HG03460 (cell line): ENCODE measurements around the gene HEATR5A.
"Not testable (repeated sequence)": the region's sequence is repeated elsewhere in the genome, so short reads cannot be mapped to it uniquely, and the experiment has no call there.

ENCODE experiments used
- ATAC-seq: cut with Tn5 transposase; IDR thresholded peaks from one replicate; pipeline ENCODE4 v1.9.1; 2021; ENCODE audit not compliant: unreplicated experiment

HEATR5A gene

DNA sequence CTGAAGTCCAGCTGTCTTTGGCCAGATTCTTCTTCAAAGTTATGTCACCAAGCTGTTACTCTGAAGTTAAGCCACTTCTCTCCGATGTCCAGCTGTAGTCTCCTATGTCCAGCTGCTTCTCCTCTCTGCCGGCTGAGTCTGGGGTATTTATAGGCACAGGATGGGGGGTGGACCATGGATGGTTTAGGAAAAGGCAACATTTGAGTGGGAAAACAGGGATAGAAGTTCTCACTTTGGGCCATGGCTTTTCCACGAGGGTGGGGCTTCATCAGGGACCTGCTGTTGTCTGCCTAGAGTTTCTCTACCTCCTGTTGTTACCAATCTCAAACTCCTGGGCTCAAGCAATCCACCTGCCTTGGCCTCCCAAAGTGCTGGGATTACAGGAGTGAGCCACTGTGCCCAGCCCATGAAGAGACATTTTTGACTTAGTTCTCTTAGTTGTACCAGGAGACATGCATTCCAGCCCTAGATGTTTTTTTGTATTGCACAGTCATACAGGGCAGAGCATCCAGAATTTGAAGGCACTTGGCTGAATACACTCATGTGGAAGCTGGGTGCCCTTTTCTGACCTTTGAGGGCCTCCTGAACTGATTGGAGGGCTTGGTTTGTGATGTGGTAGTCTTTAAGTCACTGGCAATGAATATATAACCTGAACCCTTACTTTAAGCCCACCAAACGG is 132.9 kb downstream of the HEATR5A start:
- no peak for ATAC-seq

DNA sequence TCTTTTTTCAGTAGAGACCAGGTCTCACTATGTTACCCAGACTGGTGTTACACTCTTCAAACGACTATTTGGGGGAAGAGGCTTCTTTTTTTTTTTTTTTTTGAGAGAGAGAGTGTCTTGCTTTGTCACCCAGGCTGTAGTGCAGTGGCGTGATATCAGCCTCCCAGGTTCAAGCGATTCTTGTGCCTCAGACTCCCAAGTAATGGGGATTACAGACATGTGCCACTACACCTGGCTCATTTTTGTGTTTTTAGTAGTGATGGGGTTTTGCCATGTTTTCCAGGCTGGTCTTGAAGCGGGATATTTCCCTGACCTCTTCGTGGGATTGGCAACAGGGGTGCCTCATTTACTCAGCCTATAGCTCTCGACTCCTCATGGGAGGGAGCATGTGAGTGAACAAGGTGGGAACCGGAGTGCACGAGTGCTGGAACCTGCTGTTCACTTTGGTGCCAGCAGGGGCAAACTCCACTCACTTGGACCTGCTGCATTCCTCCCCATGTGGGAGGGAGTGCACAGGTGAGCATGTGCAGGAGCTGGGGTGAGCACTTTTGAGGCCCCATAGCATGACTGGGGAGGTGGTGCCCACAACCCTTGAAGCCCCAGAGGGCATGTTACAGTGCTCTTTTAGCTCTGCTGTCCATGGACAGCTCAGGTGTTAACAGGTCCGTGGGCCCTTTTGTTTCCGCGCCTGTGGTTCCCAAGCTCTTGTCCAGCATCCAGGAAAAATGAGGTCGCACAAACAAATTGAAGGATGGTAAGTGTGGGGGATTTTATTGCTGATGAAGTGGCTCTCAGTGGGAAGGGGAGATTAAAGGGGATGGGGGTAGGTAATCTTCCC is 133.7 kb downstream of the HEATR5A start:
- ATAC-seq: no peak

DNA sequence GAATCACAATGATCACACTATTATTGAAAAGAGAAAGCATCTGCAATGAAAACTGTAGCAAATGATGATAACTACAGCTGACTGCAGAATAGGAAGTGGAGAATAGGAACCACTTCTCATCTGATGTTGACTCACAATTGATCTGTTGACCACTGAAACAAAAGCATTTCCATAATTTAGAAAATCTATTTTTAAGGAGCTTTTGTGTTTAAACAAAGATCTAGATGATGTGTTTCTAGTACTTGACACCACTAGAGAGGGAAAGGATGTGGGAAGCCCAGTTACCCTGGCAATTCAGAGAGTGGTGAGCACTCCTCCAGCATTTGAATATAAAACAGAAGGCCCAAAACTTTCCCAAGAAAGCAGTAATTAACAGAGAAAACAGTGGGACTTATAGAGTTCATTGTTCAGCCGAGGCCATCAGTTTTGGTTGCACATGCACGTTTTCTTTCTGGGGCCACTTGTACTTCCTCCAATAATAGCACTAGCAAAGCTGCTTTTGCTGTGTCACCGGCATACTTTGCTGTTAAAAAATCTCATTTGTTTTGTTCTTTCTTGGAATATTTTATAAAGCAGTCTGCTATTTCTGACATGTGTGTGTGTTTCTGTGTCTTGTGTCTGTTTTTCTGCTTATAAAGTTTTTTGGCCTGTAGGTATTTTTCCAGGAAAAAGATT is 136.6 kb downstream of the HEATR5A start:
- peak; percentile 74 for ATAC-seq

DNA sequence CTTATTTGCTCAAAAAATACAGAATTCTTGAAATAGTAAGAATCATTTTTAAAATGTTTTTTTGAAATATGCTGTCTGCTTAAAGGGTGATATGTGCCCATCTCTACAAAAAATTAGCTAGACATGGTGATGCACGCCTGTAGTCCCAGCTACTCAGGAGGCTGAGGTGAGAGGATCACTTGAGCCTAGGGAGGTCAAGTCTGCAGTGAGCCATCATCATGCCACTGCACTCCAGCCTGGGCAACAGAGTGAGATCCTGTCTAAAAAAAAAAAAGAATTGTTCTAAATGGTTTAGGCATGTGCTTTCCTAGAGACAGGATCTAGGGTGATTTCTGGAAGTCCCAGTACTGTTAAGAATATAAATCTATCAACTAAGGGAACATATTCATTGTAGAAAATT is 137.2 kb downstream of the HEATR5A start:
- ATAC-seq: peak; percentile 21

DNA sequence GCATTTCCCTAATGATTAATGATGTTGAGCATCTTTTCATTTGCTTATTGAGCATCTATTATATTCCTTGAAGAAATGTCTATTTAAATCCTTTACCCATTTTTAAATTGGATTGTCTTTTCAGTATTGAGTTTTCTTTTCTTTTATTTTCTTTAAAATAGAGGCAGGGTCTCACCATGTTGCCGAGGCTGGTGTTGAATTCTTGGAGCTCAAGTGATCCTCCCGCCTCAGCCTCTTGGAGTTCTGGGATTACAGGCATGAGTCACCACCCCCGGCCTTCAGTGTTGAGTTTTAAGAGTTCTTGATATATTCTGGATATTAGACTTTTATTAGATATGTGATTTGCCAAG is 139.5 kb downstream of the HEATR5A start:
- ATAC-seq: no peak

DNA sequence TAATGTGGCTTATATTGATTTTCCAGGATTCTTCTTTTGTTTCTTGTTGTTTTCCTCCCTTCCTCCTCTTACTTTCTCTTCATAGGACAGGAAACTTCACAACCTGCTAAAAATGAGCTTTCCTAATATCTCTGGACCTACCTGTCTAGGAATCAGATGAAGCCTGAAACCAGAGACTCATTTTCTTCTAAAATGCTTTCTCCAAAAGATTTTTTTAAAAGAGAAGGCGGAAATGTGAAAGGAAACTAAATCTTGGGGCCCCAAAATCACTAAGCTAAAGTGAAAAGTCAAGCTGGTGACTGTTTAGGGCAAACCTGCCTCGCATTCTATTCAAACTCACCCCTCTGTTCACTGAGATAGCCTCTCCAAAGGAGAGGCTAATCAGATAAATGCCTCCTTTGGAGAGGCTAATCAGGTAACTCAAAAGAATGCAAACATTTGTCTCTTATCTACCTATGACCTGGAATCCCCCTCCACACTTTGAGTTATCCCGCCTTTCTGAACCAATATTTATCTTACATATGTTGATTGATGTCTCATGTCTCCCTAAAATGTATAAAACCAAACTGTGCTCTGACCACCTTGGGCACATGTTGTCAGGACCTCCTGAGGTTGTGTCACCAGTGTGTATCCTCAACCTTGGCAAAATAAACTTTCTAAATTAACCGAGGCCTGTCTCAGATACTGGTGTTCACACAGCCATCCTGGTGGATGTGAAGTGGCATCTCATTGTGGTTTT is 140.0 kb downstream of the HEATR5A start:
- no peak for ATAC-seq

DNA sequence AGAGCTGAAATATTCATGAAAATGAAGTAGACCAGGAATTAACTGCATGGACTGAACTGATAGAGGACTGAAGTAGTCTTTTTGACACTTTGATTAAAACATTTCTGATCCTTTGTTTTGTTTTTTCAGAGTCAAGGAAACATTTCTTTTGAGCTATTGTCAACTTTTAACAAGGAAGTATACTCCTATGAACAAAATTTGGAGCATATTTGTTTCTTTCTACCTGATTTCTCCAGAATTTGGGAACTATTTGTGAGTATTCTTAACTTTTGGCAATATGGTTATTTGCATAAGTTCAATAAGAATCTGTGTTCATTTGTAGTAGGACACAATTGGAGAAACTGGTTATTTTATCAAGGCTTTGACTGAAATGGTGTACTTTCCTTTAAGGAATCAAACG is 141.5 kb downstream of the HEATR5A start:
- ATAC-seq: no peak

DNA sequence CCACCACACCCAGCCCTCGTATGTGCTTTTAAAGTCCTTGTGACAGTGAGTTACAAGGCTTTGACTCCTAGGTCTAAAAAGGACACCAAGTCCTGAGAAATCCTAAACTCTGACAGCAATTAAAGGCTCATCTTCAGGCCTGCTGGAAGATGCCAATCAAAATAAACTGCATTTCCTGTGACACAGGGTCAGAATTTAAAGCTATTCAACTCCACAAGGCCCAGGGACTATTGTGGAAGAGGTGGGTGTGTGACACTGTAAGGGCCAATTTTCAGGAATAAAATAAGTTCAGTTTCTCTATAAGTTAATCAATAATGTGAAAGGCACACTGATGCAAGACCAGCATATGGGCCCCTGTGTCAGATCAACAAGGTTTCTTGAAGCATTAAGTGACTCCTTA is 143.3 kb downstream of the HEATR5A start:
- no peak for ATAC-seq

DNA sequence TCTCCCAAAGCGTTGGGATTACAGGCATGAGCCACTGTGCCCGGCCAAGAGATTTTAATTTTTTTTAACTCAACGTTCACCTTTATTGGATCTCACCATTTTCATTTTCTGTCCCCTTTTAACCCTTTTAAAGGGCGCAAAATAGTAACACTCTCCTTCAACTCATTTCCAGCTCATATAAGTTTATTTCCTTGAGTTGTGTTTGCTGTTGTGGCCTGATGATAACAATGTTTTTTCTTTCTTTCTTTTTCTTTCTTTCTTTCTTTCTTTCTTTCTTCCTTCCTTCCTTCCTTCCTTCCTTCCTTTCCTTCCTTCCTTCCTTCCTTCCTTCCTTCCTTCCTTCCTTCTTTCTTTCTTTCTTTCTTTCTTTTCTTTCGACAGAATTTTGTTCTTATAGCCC is 143.9 kb downstream of the HEATR5A start:
- not testable (repeated sequence) for ATAC-seq

DNA sequence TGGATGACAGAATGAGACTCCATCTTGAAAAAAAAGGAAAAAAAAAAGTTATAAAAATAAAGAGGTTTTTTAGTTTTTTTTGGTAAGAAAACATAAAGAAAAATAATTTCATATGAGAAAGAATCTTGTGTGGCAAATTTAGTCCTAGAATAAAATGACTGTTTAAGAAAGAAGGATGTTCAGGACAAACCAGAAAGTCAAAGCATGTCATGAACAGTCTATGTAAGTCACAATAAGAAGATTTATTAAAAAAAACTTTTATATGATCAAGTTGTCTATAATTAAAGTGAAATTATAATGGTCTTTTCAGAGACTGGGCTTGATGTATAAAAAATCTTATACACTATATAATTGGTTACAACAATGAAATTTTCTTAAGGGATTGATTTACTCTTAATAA is 144.6 kb downstream of the HEATR5A start:
- no peak for ATAC-seq

DNA sequence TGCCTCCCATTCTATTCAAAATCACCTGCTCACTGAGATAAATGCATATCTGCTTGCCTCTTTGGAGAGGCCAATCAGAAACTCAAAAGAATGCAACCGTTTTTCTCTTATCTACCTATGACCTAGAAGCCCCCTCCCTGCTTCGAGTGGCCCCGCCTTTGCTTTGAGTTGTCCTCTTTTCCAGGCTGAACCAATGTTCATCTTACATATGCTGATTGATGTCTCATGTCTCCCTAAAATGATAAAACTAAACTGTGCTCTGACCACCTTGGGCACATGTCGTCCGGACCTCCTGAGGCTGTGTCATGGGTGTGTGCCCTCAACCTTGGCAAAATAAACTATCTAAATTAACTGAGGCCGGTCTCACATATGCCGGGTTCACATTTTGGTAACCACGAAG is 148.7 kb downstream of the HEATR5A start:
- no peak for ATAC-seq

DNA sequence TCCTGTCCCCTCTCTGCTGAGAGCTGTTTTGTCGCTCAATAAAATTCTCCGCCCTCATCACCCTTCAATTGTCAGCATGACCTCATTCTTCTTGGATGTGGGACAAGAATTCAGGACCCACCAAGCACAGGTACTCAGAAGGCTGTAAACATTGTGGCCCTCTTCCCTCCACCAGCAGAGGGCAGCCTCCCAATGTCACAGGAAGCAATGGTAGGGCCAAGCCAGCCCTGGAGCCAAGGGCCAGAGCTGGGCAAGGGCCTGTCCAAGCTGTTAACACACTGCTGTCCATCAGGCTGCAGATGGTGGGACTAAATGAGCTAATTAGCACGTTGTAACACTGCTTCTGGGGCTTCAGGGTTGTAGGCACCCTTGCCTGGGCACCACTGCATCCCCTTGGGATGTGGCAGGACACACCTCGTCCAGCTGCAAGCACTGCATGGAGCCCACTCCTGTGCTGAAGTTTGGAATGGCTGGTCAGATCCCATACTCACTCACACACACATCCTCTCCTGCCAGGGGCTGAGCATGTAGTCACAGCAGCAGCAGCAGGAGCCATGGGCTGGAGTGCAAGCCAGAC is 150.1 kb downstream of the HEATR5A start:
- no peak for ATAC-seq

DNA sequence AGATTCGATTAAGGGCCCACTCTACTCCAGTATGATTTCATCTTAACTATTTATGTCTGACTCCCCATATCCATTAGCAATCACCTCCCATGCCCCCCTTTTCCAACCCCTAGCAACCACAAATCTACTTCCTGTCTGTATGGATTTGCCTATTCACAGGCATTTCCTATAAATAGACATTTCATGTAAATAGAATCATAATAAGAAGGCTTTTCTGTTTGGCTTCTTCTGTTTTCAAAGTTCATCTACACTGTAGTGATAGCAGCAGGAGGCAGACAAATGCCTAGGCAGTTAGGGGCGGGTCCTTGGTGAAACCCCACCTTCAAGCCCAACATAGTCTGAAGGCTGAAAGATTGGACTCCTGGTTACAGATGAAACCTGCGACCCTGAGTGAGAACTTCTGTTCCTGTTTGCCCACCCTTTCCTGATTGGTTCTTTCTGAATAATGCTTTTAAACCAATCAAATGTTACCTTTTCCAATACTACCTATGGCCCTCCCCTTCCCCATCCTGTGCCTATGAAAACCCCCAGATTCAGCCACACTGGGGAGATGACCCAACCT is 150.6 kb downstream of the HEATR5A start:
- no peak for ATAC-seq

DNA sequence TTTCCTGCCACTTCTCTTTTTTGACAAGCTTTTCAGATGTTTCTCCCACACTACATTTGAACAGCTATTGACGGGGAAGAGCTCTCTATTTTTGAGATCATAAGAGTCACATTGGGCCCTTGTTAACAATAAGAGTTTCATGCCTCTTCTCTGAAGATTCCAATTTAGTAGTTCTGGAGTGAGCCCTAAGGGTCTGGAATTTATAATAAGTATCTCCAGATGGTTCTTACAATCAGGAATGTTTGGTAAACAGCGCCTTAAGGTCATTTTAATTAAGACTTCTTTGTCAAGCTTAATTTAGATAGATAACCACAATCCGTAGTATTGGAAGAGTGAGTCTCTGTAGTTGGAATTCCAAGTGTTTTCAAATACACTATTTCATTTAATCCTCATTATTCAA is 152.1 kb downstream of the HEATR5A start:
- ATAC-seq: no peak

DNA sequence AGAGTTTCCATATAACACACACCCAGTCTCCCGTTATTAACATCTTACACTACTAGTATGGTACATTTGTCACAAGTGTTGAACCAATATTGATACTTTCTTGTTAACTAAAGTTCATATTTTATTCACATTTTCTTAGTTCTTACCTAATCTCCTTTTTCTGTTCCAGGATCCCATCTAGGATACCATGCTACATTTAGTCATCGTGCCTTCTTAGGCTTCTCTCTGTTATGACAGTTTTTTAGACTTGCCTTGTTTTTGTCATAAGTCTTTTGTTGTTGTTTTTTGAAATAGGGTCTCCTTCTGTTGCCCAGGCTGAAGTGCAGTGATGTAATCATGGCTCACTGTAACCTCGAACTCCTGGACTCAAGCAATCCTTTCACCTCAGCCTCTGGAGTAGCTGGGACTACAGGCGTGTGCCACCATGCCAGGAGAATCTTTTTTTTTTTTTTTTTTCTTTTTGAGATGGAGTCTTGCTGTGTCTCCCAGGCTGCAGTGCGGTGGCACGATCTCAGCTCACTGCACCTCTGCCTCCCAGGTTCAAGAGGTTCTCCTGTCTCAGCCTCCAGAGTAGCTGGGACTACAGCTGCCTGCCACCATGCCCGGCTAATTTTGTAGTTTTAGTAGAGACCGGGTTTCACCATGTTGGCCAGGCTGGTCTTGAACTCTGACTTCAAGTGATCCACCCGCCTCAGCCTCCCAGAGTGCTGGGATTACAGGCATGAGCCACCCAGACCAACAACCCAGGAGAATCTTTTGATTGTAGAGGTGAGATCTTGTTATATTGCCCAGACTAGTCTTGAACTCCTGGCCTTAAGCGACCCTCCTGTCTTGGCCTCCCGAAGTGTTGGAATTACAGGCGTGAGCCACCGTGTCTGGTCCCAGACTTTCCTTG is 153.7 kb downstream of the HEATR5A start:
- no peak for ATAC-seq

DNA sequence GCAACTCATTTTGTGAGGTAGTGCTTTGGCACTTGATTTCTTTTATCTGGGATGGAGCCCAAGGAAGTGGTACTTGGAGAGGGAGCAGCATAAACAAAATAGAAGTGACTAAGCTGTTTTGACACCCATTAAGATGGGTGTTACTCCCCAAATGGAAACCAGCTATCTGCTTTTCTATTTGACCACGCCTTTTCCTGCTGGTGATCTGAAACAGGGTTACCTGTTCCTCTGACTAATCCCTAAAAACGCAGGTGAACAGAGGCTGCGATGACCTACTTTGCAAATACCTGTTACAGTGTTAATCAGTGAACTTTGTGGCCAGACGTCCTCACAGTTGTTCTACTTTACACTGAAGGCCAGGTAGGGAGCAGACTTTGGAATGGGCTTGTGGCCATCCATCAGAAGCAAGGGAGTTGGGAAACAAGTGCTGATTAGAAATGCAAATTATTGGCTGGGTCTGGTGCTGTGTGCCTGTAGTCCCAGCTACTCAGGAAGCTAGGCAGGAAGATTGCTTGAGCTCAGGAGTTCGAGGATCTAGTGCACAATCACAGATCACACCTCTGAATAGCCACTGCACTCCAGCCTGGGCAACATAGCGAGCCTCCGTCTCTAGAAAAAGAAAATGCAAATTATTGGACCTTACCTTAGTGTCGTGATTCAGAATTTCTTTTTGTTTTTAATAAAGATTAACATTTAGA is 154.5 kb downstream of the HEATR5A start:
- no peak for ATAC-seq

DNA sequence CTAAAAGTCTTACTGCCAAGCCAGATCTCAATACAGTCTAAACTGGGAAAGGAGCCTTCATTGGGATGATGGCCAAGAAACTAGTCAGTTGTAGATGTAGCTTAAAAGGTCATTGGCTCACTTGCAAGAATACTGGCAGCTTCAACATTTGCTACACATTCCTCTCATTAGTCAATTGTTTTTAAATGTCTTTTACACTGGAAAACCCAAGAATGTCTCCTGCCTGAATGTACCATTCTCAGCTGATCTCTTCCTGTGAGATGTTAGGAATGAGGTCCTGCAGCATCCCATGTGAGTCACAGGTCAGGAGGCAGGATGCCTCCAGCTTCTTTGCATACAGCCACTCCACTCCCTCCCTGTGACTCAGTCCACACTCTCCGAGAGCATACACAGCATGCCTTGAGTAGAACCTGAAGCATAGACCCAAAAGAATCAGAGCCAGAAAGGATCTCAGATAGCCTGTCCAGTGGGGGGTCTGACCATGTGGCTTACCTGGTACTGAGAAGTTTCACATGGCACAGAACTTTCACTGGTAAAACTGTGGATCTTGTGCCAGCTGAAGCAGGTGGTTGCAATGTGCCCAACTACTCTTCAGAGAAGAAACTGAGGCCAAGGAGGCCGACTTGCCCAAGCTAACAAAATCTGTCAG is 156.7 kb downstream of the HEATR5A start:
- ATAC-seq: no peak

DNA sequence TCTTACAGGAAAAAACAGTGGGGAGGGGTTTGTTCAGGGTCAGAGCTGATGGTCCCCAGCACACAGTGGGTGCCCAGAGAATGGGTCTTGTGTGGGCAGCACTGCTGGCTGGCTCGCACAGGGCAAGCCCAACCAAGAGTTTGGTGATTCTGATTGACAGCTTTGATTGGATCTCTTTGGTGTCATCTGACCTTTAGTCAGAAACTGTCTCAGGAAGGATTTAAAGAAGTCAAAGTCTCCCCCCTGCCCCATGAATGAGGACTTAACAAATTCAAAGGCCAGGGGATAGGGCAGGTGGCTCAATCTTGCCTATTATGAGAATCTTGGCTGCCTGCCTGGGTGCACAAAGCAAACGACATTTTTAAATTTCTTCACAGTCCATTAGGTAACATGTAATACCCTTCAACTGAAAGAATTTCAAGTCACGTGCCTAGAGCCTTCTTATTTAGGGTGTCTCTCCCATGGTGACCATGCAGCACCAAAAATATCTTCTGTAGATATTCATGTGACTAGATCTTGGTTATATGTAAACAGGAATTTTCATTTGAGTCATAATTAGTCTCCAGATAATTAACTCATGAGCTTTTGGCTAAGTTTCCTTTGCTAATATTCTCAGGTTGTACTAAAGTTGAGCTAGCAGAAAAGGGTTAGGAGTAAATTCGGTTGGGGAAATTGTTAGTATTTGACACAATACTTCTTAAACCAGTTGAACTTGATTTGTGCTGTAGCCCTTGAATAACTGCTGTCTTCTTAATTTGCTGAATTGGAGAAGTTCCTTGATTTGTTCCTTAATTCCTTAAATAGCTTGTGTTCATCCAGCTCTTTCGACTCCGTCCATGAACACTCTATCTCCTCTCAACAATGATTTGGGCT is 158.3 kb downstream of the HEATR5A start:
- peak; percentile 43 for ATAC-seq
